ENCODE measurements around the gene PLEKHA5. TPM values are rescaled to one million over a fixed set of nuclear protein-coding genes. Genes with fewer than 3 reads are reported as not detected.

PLEKHA5 gene
- total RNA-seq, 4 donors from 2014 or later, result 34.7 to 59.4 (median 41.7) TPM

DNA sequence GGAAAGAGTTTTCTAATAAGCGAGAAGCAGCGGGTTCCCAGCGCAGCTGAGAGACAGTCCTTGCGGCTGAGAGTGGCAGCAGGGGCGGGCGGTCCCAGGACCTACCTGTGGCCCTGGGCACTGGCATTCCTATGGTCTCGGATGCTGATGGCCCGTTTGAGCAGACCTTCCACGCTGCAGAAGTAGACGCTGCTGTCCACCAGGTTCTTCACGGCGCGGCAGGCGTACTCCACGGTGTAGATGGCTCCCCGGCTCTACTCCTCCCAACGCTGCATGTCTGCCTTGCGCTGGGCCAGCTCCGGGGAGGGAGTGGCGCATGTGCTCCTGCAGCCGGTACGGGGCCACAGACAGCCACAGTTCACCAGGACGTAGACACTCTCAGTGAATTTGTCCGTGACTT lies 21.8 kb upstream of the PLEKHA5 start:
- H3K27ac ChIP-seq, result no peak overlapping the region
- H3K36me3 ChIP-seq, result no peaks in the 10 kb centered on the region
- no peaks in the 10 kb centered on the region for H3K4me1 ChIP-seq
- no peaks in the 10 kb centered on the region for H3K27me3 ChIP-seq
- TF ChIP-seq POLR2A (IDR thresholded peaks at IDR 0.05), result no peak
- TF ChIP-seq, protein P1, sequence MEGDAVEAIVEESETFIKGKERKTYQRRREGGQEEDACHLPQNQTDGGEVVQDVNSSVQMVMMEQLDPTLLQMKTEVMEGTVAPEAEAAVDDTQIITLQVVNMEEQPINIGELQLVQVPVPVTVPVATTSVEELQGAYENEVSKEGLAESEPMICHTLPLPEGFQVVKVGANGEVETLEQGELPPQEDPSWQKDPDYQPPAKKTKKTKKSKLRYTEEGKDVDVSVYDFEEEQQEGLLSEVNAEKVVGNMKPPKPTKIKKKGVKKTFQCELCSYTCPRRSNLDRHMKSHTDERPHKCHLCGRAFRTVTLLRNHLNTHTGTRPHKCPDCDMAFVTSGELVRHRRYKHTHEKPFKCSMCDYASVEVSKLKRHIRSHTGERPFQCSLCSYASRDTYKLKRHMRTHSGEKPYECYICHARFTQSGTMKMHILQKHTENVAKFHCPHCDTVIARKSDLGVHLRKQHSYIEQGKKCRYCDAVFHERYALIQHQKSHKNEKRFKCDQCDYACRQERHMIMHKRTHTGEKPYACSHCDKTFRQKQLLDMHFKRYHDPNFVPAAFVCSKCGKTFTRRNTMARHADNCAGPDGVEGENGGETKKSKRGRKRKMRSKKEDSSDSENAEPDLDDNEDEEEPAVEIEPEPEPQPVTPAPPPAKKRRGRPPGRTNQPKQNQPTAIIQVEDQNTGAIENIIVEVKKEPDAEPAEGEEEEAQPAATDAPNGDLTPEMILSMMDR (IDR thresholded peaks at IDR 0.05), result no peak
- H3K9me3 ChIP-seq, result no peaks in the 10 kb centered on the region
- no peak for DNase-seq
- H3K4me3 ChIP-seq, result no peak overlapping the region

DNA sequence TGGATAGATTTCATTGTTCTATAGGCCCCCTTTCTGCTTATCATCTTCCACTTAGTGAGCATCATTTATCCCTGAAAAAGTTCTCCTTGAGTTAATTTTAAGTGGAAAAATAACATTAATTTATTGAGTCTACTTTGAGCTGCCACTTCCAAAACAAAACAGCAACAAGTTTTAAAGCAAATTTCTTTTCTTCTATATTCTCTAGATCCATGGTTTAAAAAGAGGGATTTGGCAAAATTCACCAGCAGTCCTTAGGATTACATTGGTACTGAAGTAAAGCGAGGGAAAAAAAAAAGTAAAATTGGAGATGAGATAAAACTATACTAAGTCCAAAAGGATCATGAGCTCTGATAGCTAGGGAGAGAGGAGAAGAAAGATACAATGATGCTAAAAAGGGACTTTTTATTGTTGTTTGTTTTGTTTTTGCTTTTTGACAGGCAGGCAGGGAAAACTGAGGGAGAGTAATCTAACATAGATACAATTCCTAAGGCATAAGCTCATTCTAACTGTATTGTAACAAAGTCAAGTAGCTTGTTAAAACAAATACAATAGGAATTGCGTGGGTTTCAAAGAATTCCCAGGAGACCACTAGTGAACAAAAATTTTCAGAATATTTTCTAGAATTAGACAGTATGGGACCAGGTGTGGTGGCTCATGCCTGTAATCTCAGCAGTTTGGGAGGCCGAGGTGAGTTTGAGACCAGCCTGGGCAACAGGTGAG lies 19.2 kb upstream of the PLEKHA5 start:
- no peaks in the 10 kb centered on the region for H3K4me1 ChIP-seq
- no peaks in the 10 kb centered on the region for H3K9me3 ChIP-seq
- no peak overlapping the region for H3K4me3 ChIP-seq
- H3K27ac ChIP-seq, result no peak overlapping the region
- H3K27me3 ChIP-seq, result no peaks in the 10 kb centered on the region
- H3K36me3 ChIP-seq, result no peaks in the 10 kb centered on the region
- DNase-seq, result no peak
- TF ChIP-seq POLR2A (IDR thresholded peaks at IDR 0.05), result no peak
- TF ChIP-seq, protein P1 (IDR thresholded peaks at IDR 0.05), result no peak

DNA sequence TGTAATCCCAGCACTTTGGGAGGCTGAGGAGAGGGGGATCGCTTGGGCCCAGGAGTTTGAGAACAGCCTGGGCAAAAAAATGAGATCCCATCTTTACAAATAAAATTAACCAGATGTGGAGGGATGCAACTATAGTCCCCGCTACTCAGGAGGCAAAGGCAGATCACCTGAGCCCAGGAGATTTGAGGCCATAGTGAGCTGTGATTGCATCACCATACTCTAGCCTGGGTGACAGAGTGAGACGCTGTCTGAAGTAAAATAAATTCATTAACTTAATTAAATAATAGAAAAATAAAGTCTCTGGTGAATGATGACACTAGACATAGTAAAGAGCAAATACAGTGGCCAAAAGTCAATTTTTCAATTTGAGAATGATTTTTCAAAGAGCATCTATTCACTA lies 16.1 kb upstream of the PLEKHA5 start:
- H3K27ac ChIP-seq, result no peak overlapping the region
- no peaks in the 10 kb centered on the region for H3K4me1 ChIP-seq
- no peaks in the 10 kb centered on the region for H3K9me3 ChIP-seq
- no peak for TF ChIP-seq POLR2A (IDR thresholded peaks at IDR 0.05)
- TF ChIP-seq, protein P1 (IDR thresholded peaks at IDR 0.05), result no peak
- H3K36me3 ChIP-seq, result no peaks in the 10 kb centered on the region
- no peaks in the 10 kb centered on the region for H3K27me3 ChIP-seq
- no peak overlapping the region for H3K4me3 ChIP-seq
- DNase-seq, result no peak

DNA sequence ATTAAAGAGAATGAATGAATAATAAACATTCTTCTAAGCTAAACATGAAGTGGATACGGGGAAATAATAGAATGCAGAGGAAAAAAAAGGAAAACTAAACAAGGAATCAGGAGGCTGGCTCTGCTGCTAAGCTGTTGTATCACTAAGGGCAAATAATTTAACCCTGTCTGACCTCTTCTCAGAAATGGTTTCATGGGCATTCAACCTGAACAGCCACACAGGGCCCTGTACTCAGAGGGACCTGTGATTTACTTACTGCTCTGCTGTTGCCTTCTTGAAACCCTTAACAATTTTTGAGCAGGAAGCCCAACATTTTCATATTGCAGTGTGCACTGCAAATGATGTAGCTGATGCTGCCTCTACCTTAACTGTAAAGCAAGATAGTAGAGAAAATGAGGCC lies 14.2 kb upstream of the PLEKHA5 start:
- no peaks in the 10 kb centered on the region for H3K36me3 ChIP-seq
- DNase-seq, result no peak
- TF ChIP-seq, protein P1 (IDR thresholded peaks at IDR 0.05), result no peak
- no peak for TF ChIP-seq POLR2A (IDR thresholded peaks at IDR 0.05)
- no peak overlapping the region for H3K4me3 ChIP-seq
- no peaks in the 10 kb centered on the region for H3K9me3 ChIP-seq
- no peaks in the 10 kb centered on the region for H3K4me1 ChIP-seq
- no peak overlapping the region for H3K27ac ChIP-seq
- H3K27me3 ChIP-seq, result no peaks in the 10 kb centered on the region

DNA sequence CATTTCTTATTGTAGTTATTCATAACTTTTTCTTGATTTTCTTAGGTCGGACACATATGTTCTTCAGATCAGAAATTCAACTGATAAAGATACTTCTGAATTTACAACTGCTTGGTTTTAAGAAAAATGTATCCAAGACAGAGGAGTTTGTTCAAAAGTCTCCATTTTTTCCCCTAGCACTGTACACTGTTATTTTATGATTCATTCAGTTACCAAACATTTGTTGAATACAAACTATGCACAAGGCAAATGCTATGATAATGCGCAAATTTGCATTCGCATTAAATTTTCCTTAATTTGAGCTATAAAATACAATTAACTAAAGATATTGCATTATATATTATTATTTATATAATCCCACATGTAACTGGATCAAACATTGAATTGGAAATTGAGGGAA lies 10.1 kb upstream of the PLEKHA5 start:
- no peaks in the 10 kb centered on the region for H3K9me3 ChIP-seq
- no peak overlapping the region for H3K27ac ChIP-seq
- DNase-seq, result no peak
- no peaks in the 10 kb centered on the region for H3K27me3 ChIP-seq
- H3K36me3 ChIP-seq, result no peaks in the 10 kb centered on the region
- H3K4me1 ChIP-seq, result no peaks in the 10 kb centered on the region
- no peak overlapping the region for H3K4me3 ChIP-seq
- no peak for TF ChIP-seq POLR2A (IDR thresholded peaks at IDR 0.05)
- TF ChIP-seq, protein P1 (IDR thresholded peaks at IDR 0.05), result no peak

Measured in Peyer's patch (tissue), 4 donors.